Activated CD8-positive, alpha-beta T cell treated with anti-CD3 and anti-CD28 coated beads for 36 hours (primary cell): ENCODE data around the gene VPS9D1. TPM values are rescaled to one million over a fixed set of nuclear protein-coding genes. Genes with fewer than 3 reads are reported as not detected.
"Not testable (repeated sequence)": the region's sequence is repeated elsewhere in the genome, so short reads cannot be mapped to it uniquely, and the experiment has no call there.

ENCODE experiments used
- ATAC-seq: fragments of 200-7000 bp; cut with Tn5 transposase; one replicate; pipeline ENCODE4 v1.10.0; 2021; ENCODE audit warnings: mild to moderate bottlenecking, moderate library complexity
- CTCF ChIA-PET: fragments of 350-600 bp; sonication (Branson Sonifier 250); formaldehyde crosslinking; loops from one replicate; lab custom pipeline; 2021; ENCODE audit warnings: antibody characterized with exemption; lab: Charles Lee
- POLR2A ChIA-PET: fragments of 350-600 bp; sonication (Branson Sonifier 250); formaldehyde crosslinking; loops from one replicate; lab custom pipeline; 2021; ENCODE audit warnings: antibody characterized with exemption; lab: Charles Lee
- DNase-seq: peaks from one replicate; pipeline ENCODE4 v3.0.0-alpha.2; 2020
- H3K27ac Mint-ChIP-seq: one replicate; pipeline ENCODE4 v1.8.0; 2021; ENCODE audit warnings: mild to moderate bottlenecking, mixed read lengths
- H3K27me3 Mint-ChIP-seq: one replicate; pipeline ENCODE4 v1.8.0; 2021; ENCODE audit warnings: mixed read lengths
- H3K36me3 Mint-ChIP-seq: one replicate; pipeline ENCODE4 v1.8.0; 2021; ENCODE audit warnings: low read depth, mixed read lengths
- H3K4me1 Mint-ChIP-seq: one replicate; pipeline ENCODE4 v1.8.0; 2021; ENCODE audit warnings: low read depth, mixed read lengths
- H3K4me3 Mint-ChIP-seq: one replicate; pipeline ENCODE4 v1.8.0; 2021; ENCODE audit warnings: mild to moderate bottlenecking, moderate library complexity, mixed read lengths
- H3K9me3 Mint-ChIP-seq: one replicate; pipeline ENCODE4 v1.8.0; 2021; ENCODE audit warnings: mixed read lengths
- intact Hi-C: fragments of 100-400 bp; cut with micrococcal nuclease; formaldehyde crosslinking; loops from one replicate; pipeline ENCODE4 v1.10.0; 2022
- total RNA-seq, 2 experiments: library from RNA; stranded (reverse); gene quantifications; one replicate each; pipeline ENCODE4 v1.2.3, GENCODE V29; 2021
- TF ChIP-seq, protein P1 (sequence below): fragments of 200-600 bp; IDR thresholded peaks from one replicate; pipeline ENCODE4 v1.8.0; 2022; ENCODE audit warnings: antibody characterized with exemption, mild to moderate bottlenecking

Gene VPS9D1
- total RNA-seq, 2 experiments from 2014 or later = 1.5 to 1.6 TPM

DNA sequence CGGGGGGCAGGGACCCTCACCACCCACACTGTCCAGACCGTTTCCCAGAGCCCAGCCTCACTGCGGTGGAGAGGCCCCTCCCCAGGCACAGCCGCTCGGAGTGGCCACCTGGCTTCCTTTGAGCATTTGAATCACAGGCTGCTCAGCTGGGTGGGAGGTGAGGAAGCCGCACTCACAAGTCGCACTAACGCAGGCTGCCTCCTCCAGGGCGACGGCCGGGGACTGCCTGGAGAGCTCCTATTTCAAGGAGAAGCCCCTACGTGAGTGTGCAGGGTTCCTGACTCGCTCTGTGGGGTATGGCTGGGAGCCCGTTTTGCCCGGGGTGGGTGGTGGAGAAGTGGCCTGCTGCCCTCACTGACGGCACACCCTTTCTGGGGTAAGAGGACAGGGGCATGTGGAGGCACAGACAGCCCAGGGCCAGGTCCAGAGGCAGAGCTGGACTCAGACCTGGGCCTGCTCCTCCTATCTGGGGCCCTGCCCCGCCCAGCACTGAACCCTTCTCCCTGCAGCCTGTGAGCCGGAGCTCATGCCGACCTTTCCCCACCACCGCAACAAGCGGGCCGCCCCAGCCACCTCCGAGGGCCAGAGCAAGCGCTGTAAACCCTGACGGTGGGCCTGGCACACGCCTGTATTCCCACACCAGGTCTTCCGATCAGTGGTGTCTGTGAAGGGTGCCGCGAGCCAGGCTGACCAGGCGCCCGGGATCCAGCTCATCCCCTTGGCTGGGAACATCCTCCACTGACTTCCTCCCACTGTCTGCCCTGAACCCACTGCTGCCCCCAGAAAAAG lies 25.4 kb downstream of the VPS9D1 start:
- H3K27me3 Mint-ChIP-seq = no peaks in the 10 kb centered on the region
- TF ChIP-seq, protein P1, sequence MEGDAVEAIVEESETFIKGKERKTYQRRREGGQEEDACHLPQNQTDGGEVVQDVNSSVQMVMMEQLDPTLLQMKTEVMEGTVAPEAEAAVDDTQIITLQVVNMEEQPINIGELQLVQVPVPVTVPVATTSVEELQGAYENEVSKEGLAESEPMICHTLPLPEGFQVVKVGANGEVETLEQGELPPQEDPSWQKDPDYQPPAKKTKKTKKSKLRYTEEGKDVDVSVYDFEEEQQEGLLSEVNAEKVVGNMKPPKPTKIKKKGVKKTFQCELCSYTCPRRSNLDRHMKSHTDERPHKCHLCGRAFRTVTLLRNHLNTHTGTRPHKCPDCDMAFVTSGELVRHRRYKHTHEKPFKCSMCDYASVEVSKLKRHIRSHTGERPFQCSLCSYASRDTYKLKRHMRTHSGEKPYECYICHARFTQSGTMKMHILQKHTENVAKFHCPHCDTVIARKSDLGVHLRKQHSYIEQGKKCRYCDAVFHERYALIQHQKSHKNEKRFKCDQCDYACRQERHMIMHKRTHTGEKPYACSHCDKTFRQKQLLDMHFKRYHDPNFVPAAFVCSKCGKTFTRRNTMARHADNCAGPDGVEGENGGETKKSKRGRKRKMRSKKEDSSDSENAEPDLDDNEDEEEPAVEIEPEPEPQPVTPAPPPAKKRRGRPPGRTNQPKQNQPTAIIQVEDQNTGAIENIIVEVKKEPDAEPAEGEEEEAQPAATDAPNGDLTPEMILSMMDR = no peak
- no peak overlapping the region for H3K4me3 Mint-ChIP-seq
- DNase-seq (no peak), ATAC-seq (no peak)
- H3K36me3 Mint-ChIP-seq = peaks cover 18% of the 10 kb centered on the region
- H3K27ac Mint-ChIP-seq = no peak overlapping the region
- CTCF ChIA-PET = interaction anchor here (1.3 kb wide), 1 partner anchor 9 kb away, joined by 3 read pairs; the partner anchor contains the start of gene CDK10
- POLR2A ChIA-PET = no interaction called here
- no peaks in the 10 kb centered on the region for H3K9me3 Mint-ChIP-seq
- intact Hi-C loops = no loop called here
- H3K4me1 Mint-ChIP-seq = peaks cover 16% of the 10 kb centered on the region

DNA sequence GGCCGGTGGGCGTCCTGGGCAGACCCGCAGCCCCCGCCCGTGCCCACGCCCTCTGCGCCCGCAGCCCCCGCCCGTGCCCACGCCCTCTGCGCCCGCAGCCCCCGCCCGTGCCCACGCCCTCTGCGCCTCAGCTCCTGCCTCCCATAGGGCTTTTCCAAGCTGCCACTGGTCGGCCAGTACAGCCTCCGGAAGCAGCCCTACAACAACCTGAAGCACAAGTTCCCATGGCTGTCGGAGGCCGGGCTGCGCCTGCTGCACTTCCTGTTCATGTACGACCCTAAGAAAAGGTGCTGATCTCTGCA lies 26.0 kb downstream of the VPS9D1 start:
- H3K36me3 Mint-ChIP-seq = peaks cover 23% of the 10 kb centered on the region
- H3K9me3 Mint-ChIP-seq, H3K27me3 Mint-ChIP-seq, intact Hi-C loops, H3K27ac Mint-ChIP-seq, ATAC-seq, DNase-seq, H3K4me3 Mint-ChIP-seq: not testable (repeated sequence)
- CTCF ChIA-PET = interaction anchor here (1.3 kb wide), 1 partner anchor 8 kb away, joined by 3 read pairs; the partner anchor contains the start of gene CDK10
- H3K4me1 Mint-ChIP-seq = peaks cover 13% of the 10 kb centered on the region
- POLR2A ChIA-PET = interaction anchor here (0.5 kb wide), 1 partner anchor 10 kb away, joined by 3 read pairs; no protein-coding TSS in a partner anchor

DNA sequence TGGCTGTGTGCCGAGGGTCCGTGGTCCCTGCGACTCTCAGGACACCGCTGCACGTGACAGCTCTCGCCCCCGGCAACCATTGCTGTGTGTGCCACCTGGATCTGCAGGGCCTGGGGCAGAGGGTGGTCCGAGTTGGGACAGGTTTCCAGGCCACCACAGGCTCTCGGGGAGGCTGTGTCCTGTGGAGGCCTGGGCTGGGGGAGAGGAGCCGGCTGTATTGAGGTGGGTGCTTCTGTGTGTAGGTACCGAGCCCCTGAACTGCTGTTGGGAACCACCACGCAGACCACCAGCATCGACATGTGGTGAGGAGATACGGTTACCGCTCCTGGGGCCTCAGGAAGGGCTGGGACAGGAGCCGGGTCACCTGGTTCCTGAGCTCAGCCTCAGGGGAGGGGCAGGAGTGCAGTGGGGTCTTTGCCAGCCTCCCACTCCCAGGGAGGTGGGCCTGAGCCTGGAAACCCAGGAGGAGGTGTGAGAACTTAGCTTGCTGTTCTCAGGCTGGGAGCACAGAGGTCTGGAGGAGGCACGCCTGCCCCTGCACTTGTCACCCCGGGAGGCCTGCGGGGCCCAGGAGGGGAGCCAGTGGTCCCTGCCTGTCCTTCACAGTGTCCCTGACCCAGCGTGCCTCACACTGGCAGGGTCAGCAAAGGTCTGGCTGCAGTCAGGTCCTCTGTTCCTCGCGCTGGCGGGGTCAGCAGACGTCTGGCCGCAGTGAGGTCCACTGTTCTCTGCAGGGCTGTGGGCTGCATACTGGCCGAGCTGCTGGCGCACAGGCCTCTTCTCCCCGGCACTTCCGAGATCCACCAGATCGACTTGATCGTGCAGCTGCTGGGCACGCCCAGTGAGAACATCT lies 26.5 kb downstream of the VPS9D1 start:
- intact Hi-C loops = no loop called here
- TF ChIP-seq, protein P1 = no peak
- Mint-ChIP-seq H3K27me3 (no peaks in the 10 kb centered on the region), H3K27ac (no peak overlapping the region), H3K9me3 (no peaks in the 10 kb centered on the region), H3K4me1 (peaks cover 13% of the 10 kb centered on the region), H3K4me3 (no peak overlapping the region), H3K36me3 (peaks cover 23% of the 10 kb centered on the region)
- POLR2A ChIA-PET = interaction anchor here (0.5 to 1.2 kb wide), 2 partner anchors 11 to 179 kb away, joined by 3 read pairs; partner anchors contain the start of gene TCF25
- no peak for ATAC-seq
- CTCF ChIA-PET = no interaction called here
- DNase-seq = no peak

DNA sequence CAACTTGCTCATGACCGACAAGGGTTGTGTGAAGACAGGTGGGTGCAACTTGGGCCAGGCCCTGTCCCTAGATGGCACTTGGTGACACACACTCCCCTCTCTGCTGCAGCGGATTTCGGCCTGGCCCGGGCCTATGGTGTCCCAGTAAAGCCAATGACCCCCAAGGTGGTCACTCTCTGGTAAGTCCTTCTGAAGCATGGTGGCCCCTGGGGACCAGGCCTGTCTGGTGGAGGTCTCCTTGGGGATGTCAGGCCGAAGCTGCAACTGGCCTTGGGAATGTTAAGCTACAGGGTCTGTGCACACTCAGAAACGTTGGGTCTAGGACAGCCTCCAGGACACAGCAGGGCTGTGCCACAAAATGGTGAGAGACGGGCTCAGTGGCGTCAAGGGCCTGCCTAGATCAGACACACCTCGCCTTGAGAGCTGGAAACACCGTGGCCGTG lies 27.4 kb downstream of the VPS9D1 start:
- CTCF ChIA-PET = no interaction called here
- no peaks in the 10 kb centered on the region for H3K9me3 Mint-ChIP-seq
- no peaks in the 10 kb centered on the region for H3K27me3 Mint-ChIP-seq
- no peak overlapping the region for H3K4me3 Mint-ChIP-seq
- DNase-seq (no peak), ATAC-seq (no peak)
- no peak overlapping the region for H3K27ac Mint-ChIP-seq
- POLR2A ChIA-PET = interaction anchor here (1.2 kb wide), 1 partner anchor 180 kb away, joined by 3 read pairs; the partner anchor contains the start of gene TCF25
- TF ChIP-seq, protein P1 = no peak
- H3K36me3 Mint-ChIP-seq = peaks cover 23% of the 10 kb centered on the region
- peaks cover 14% of the 10 kb centered on the region for H3K4me1 Mint-ChIP-seq
- intact Hi-C loops = no loop called here

DNA sequence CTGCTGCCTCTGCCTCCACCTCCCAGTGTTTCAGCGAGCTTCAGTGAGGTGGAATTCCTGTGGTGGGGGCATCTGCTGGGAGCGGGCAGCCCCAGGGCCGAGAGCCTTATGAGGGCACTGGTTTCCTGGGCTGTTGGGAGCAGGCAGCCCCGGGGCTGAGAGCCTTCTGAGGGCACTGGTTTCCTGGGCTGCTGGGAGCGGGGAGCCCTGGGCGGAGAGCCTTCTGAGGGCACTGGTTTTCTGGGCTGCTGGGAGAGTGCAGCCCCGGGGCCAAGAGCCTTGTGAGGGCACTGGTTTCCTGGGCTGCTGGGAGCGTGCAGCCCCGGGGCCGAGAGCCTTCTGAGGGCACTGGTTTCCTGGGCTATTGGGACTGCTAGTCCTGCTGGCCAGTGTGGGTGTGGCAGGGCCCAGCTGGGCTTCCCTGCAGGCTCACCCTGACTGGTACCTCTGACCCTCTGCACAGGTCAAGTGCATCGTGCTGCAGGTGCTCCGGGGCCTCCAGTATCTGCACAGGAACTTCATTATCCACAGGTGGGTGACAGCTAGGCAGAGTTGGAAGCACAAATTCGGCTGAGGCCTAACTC lies 28.6 kb downstream of the VPS9D1 start:
- intact Hi-C loops = no loop called here
- Mint-ChIP-seq H3K36me3 (peaks cover 29% of the 10 kb centered on the region), H3K9me3 (no peaks in the 10 kb centered on the region), H3K27ac (no peak overlapping the region), H3K27me3 (no peaks in the 10 kb centered on the region), H3K4me1 (peaks cover 23% of the 10 kb centered on the region), H3K4me3 (no peak overlapping the region)
- TF ChIP-seq, protein P1 = no peak
- ATAC-seq = no peak
- CTCF ChIA-PET = interaction anchor here (1.1 kb wide), 1 partner anchor 8 kb away, joined by 3 read pairs; no protein-coding TSS in a partner anchor
- DNase-seq = no peak
- POLR2A ChIA-PET = no interaction called here
